ENCODE measurements around the gene ARL15.

ARL15 gene

DNA sequence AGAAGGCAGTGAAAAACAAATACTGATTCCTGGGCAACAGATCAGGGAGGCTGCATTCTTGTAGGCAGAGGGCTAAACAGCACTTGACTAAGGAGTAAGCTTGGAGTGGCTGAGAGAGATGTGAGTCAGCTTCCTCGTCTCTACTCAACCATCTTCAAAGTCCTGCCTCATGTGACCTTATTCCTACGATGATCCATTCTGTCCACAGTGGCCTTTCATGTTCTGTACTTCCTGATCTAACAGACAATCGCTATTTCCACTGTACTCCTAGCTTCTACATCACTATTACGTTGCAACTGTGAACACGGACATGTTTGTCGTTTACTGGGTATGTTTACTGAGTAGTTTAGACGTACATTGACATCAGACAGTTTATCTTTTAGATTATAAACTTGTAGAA is 365.4 kb downstream of the ARL15 start:
- DNase-seq (ENCODE audit: insufficient read length, low spot score) = no peak
- no peak for FAIRE-seq
- TF ChIP-seq POLR2AphosphoS5 (IDR thresholded peaks at IDR 0.05; ENCODE audit: low read depth, low read length) (no peak), POU2F2 (IDR thresholded peaks at IDR 0.05; ENCODE audit: low read depth, low read length) (no peak), POLR2A (IDR thresholded peaks at IDR 0.05; ENCODE audit: low read depth, low read length) (no peak), PAX5 (IDR thresholded peaks at IDR 0.05; ENCODE audit: insufficient read depth, low read length, severe bottlenecking) (no peak), TAF1 (IDR thresholded peaks at IDR 0.05; ENCODE audit: low read depth, low read length) (no peak), SPI1 (IDR thresholded peaks at IDR 0.05; ENCODE audit: low read depth, low read length) (no peak)

- TF ChIP-seq SPI1 (IDR thresholded peaks at IDR 0.05; ENCODE audit: low read depth, low read length) (no peak), PAX5 (IDR thresholded peaks at IDR 0.05; ENCODE audit: insufficient read depth, low read length, severe bottlenecking) (no peak), POU2F2 (IDR thresholded peaks at IDR 0.05; ENCODE audit: low read depth, low read length) (no peak), POLR2A (IDR thresholded peaks at IDR 0.05; ENCODE audit: low read depth, low read length) (no peak), POLR2AphosphoS5 (IDR thresholded peaks at IDR 0.05; ENCODE audit: low read depth, low read length) (no peak), TAF1 (IDR thresholded peaks at IDR 0.05; ENCODE audit: low read depth, low read length) (no peak)
- DNase-seq (ENCODE audit: insufficient read length, low spot score) (no peak), FAIRE-seq (no peak)
These were observed 366.4 kb downstream of the ARL15 start for GRCh38 chr5:53943938-53944337.

DNA sequence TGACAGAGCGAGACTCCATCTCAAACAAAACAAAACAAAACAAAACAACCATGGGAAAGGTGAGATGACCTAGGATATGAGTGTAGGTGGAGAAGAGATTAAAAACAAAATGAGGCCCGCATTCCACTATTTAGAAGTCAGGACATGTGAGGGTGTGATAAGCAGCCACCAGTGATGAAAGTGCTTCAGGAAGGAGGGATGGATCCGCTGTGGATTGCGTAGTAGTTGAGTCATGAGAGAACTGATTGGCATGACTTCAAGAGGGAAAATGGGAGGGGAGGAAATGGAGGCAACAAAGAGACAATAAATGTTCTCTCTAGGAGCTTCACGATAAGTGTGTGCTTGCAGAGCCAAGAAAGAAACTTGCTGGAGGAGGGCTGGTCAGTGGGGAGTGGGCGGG is 367.6 kb downstream of the ARL15 start:
- DNase-seq (ENCODE audit: insufficient read length, low spot score) = no peak
- no peak for FAIRE-seq
- TF ChIP-seq TAF1 (IDR thresholded peaks at IDR 0.05; ENCODE audit: low read depth, low read length) = no peak
- TF ChIP-seq POLR2A (IDR thresholded peaks at IDR 0.05; ENCODE audit: low read depth, low read length) = no peak
- TF ChIP-seq POLR2AphosphoS5 (IDR thresholded peaks at IDR 0.05; ENCODE audit: low read depth, low read length) = no peak
- no peak for TF ChIP-seq SPI1 (IDR thresholded peaks at IDR 0.05; ENCODE audit: low read depth, low read length)
- TF ChIP-seq POU2F2 (IDR thresholded peaks at IDR 0.05; ENCODE audit: low read depth, low read length) = no peak
- no peak for TF ChIP-seq PAX5 (IDR thresholded peaks at IDR 0.05; ENCODE audit: insufficient read depth, low read length, severe bottlenecking)

GRCh38 chr5:53940921-53941320 is 369.5 kb downstream of the ARL15 start:
- FAIRE-seq (no peak), DNase-seq (ENCODE audit: insufficient read length, low spot score) (no peak)
- TF ChIP-seq POLR2A (IDR thresholded peaks at IDR 0.05; ENCODE audit: low read depth, low read length) (no peak), SPI1 (IDR thresholded peaks at IDR 0.05; ENCODE audit: low read depth, low read length) (no peak), PAX5 (IDR thresholded peaks at IDR 0.05; ENCODE audit: insufficient read depth, low read length, severe bottlenecking) (no peak), POLR2AphosphoS5 (IDR thresholded peaks at IDR 0.05; ENCODE audit: low read depth, low read length) (no peak), POU2F2 (IDR thresholded peaks at IDR 0.05; ENCODE audit: low read depth, low read length) (no peak), TAF1 (IDR thresholded peaks at IDR 0.05; ENCODE audit: low read depth, low read length) (no peak)

- no peak for FAIRE-seq
- TF ChIP-seq TAF1 (IDR thresholded peaks at IDR 0.05; ENCODE audit: low read depth, low read length) (no peak), POLR2A (IDR thresholded peaks at IDR 0.05; ENCODE audit: low read depth, low read length) (no peak), POLR2AphosphoS5 (IDR thresholded peaks at IDR 0.05; ENCODE audit: low read depth, low read length) (no peak), POU2F2 (IDR thresholded peaks at IDR 0.05; ENCODE audit: low read depth, low read length) (no peak), PAX5 (IDR thresholded peaks at IDR 0.05; ENCODE audit: insufficient read depth, low read length, severe bottlenecking) (no peak), SPI1 (IDR thresholded peaks at IDR 0.05; ENCODE audit: low read depth, low read length) (no peak)
- DNase-seq (ENCODE audit: insufficient read length, low spot score) = no peak
These were observed 372.9 kb downstream of the ARL15 start for GRCh38 chr5:53937467-53937866.

GRCh38 chr5:53936481-53937352 is 373.7 kb downstream of the ARL15 start:
- FAIRE-seq (no peak), DNase-seq (ENCODE audit: insufficient read length, low spot score) (no peak)
- no peak for TF ChIP-seq PAX5 (IDR thresholded peaks at IDR 0.05; ENCODE audit: insufficient read depth, low read length, severe bottlenecking)
- TF ChIP-seq POLR2A (IDR thresholded peaks at IDR 0.05; ENCODE audit: low read depth, low read length) = no peak
- no peak for TF ChIP-seq POLR2AphosphoS5 (IDR thresholded peaks at IDR 0.05; ENCODE audit: low read depth, low read length)
- no peak for TF ChIP-seq POU2F2 (IDR thresholded peaks at IDR 0.05; ENCODE audit: low read depth, low read length)
- TF ChIP-seq SPI1 (IDR thresholded peaks at IDR 0.05; ENCODE audit: low read depth, low read length) = no peak
- no peak for TF ChIP-seq TAF1 (IDR thresholded peaks at IDR 0.05; ENCODE audit: low read depth, low read length)

- FAIRE-seq = no peak
- DNase-seq (ENCODE audit: insufficient read length, low spot score) = no peak
- TF ChIP-seq TAF1 (IDR thresholded peaks at IDR 0.05; ENCODE audit: low read depth, low read length) (no peak), POLR2A (IDR thresholded peaks at IDR 0.05; ENCODE audit: low read depth, low read length) (no peak), POLR2AphosphoS5 (IDR thresholded peaks at IDR 0.05; ENCODE audit: low read depth, low read length) (no peak), PAX5 (IDR thresholded peaks at IDR 0.05; ENCODE audit: insufficient read depth, low read length, severe bottlenecking) (no peak), POU2F2 (IDR thresholded peaks at IDR 0.05; ENCODE audit: low read depth, low read length) (no peak), SPI1 (IDR thresholded peaks at IDR 0.05; ENCODE audit: low read depth, low read length) (no peak)
These were observed 376.1 kb downstream of the ARL15 start for GRCh38 chr5:53934151-53934820.

- no peak for FAIRE-seq
These were observed 378.0 kb downstream of the ARL15 start for GRCh38 chr5:53932351-53932750.

GRCh38 chr5:53930457-53930856 is 379.9 kb downstream of the ARL15 start:
- FAIRE-seq (no peak), DNase-seq (ENCODE audit: insufficient read length, low spot score) (no peak)
- TF ChIP-seq POU2F2 (IDR thresholded peaks at IDR 0.05; ENCODE audit: low read depth, low read length) = no peak
- no peak for TF ChIP-seq PAX5 (IDR thresholded peaks at IDR 0.05; ENCODE audit: insufficient read depth, low read length, severe bottlenecking)
- TF ChIP-seq SPI1 (IDR thresholded peaks at IDR 0.05; ENCODE audit: low read depth, low read length) = no peak
- TF ChIP-seq POLR2AphosphoS5 (IDR thresholded peaks at IDR 0.05; ENCODE audit: low read depth, low read length) = no peak
- no peak for TF ChIP-seq POLR2A (IDR thresholded peaks at IDR 0.05; ENCODE audit: low read depth, low read length)

More at GRCh38 chr5:53932351-53932750, 378.0 kb downstream of the ARL15 start:
- TF ChIP-seq POLR2A (IDR thresholded peaks at IDR 0.05; ENCODE audit: low read depth, low read length) = no peak
- no peak for TF ChIP-seq POLR2AphosphoS5 (IDR thresholded peaks at IDR 0.05; ENCODE audit: low read depth, low read length)
- no peak for TF ChIP-seq PAX5 (IDR thresholded peaks at IDR 0.05; ENCODE audit: insufficient read depth, low read length, severe bottlenecking)
- no peak for DNase-seq (ENCODE audit: insufficient read length, low spot score)

Data from GM12891 (cell line).